Measurements from ENCODE around the gene POGZ.
"Not testable (repeated sequence)": the region's sequence is repeated elsewhere in the genome, so short reads cannot be mapped to it uniquely, and the experiment has no call there.

POGZ gene

GRCh38 chr1:151475175-151475574, 15.9 kb upstream of the POGZ start:
- DNase-seq, result no peak

GRCh38 chr1:151474745-151475144, 15.5 kb upstream of the POGZ start:
- no peak for DNase-seq

- DNase-seq, result no peak
Measured at GRCh38 chr1:151472856-151473731, 13.8 kb upstream of the POGZ start.

GRCh38 chr1:151465026-151465425, 5.7 kb upstream of the POGZ start:
- no peak for DNase-seq

GRCh38 chr1:151461694-151462093, 2.4 kb upstream of the POGZ start:
- DNase-seq, result no peak

GRCh38 chr1:151458802-151459330, 428 bp downstream of the POGZ start:
- DNase-seq, result peak; percentile 47

GRCh38 chr1:151457911-151458801, 1.1 kb downstream of the POGZ start:
- DNase-seq, result peak; percentile 45

- DNase-seq, result no peak
Measured at GRCh38 chr1:151455966-151456365, 3.3 kb downstream of the POGZ start.

GRCh38 chr1:151455231-151455630, 4.1 kb downstream of the POGZ start:
- DNase-seq, result no peak

- DNase-seq, result no peak
Measured at GRCh38 chr1:151447696-151448095, 11.6 kb downstream of the POGZ start.

GRCh38 chr1:151444783-151445177, 14.5 kb downstream of the POGZ start:
- no peak for DNase-seq

- DNase-seq, result peak; percentile 47
Measured at GRCh38 chr1:151443846-151444782, 15.2 kb downstream of the POGZ start.

GRCh38 chr1:151437396-151437795, 21.9 kb downstream of the POGZ start:
- DNase-seq, result not testable (repeated sequence)

GRCh38 chr1:151436985-151437384, 22.3 kb downstream of the POGZ start:
- DNase-seq, result no peak

- DNase-seq, result no peak
Measured at GRCh38 chr1:151435174-151435573, 24.1 kb downstream of the POGZ start.

GRCh38 chr1:151433827-151434226, 25.5 kb downstream of the POGZ start:
- not testable (repeated sequence) for DNase-seq

GRCh38 chr1:151428068-151428467, 31.2 kb downstream of the POGZ start:
- DNase-seq, result no peak

GRCh38 chr1:151425103-151425502, 34.2 kb downstream of the POGZ start:
- DNase-seq, result no peak

GRCh38 chr1:151419819-151420218, 39.5 kb downstream of the POGZ start:
- DNase-seq, result no peak

GRCh38 chr1:151418081-151418480, 41.2 kb downstream of the POGZ start:
- DNase-seq, result no peak

GRCh38 chr1:151416231-151416630, 43.1 kb downstream of the POGZ start:
- DNase-seq, result no peak

GRCh38 chr1:151411884-151412283, 47.4 kb downstream of the POGZ start:
- DNase-seq, result no peak

All from T1000 (cell line).